Right ventricle myocardium inferior (tissue), 1 donor: Measurements from ENCODE around the gene C10orf90. TPM values are rescaled to one million over a fixed set of nuclear protein-coding genes. Genes with fewer than 3 reads are reported as not detected.

Experiments
- ATAC-seq: fragments of 200-7000 bp; cut with Tn5 transposase; one replicate; pipeline ENCODE4 v1.9.1; 2020; ENCODE audit warnings: mild to moderate bottlenecking, moderate library complexity
- DNase-seq: peaks from one replicate; pipeline ENCODE4 v3.0.0; 2021; ENCODE audit errors: missing footprints
- intact Hi-C: fragments of 100-400 bp; cut with DNase I; formaldehyde crosslinking; loops from one replicate; pipeline ENCODE4 v1.11.0; 2022
- total RNA-seq: library from RNA; stranded (reverse); fragmentation: NEBNext Ultra II Directional; extraction: Animal tissue kit (Norgen Biotek cat#: 25700); gene quantifications from one replicate; pipeline ENCODE4 v1.2.1, GENCODE V29; 2021
- donor health status: DM: no; HTN: yes; CAD: no; lungs with severe emphysema.

Gene C10orf90
- total RNA-seq, 1 donor from 2014 or later: not detected

- DNase-seq (no peak), ATAC-seq (no peak)
- intact Hi-C loops: no loop called here
Observed at GRCh38 chr10:126595160-126595559, 75.3 kb downstream of the C10orf90 start.

DNA sequence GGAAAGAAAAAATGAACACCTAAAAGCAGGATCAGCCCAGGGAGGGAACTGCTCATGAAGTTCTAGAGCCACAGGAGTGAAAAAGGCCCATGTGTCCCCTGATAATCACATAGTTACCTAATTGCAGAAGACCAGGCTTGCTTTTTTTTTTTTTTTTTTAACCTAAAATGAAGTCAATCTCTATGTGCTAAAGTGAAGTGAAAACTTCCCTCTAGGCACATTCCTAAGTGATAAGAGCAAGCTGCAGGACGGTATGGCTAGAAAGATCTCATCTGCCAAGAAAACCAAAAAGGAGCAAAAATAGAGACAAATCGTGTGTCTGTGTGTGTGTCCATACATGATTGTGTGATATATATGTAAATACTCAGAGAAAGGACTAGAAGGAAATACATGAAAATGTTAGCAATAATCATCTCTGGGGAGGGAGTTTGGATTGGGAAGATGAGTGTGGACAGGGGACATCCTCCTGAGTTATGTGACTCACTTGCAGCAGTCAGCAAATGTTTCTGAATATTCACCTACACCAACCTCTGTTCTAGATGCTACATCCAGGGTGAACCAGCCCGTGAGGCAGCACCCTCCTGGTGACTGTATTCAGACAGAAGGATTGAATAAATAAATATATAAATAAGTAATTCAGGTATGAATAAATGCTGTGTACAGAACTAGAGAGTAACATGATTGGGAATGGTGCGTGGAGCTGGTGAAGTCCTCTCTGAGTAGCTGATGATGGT, 76.4 kb downstream of the C10orf90 start:
- ATAC-seq (no peak), DNase-seq (no peak)
- intact Hi-C loops: no loop called here

GRCh38 chr10:126592901-126593300, 77.6 kb downstream of the C10orf90 start:
- intact Hi-C loops: no loop called here
- ATAC-seq (no peak), DNase-seq (no peak)

DNA sequence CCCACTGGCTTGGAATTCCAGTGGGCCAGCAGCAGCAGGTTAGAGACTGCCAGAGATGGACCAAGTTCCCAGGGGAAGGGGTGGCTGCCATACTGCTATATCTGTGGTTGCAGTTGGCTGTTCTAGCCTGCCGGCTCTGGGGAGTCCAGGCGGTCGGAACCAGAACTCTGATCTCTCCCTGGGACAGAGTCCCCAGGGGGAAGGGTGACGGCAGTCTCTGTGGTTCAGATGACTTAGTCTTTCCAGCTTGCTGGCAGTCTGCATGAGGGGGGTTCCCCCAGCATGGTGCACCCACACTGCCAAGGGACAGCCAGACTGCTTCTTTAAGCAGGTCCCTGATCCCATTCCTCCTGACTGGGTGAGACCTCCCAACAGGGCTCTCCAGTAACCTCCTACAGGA, 82.5 kb downstream of the C10orf90 start:
- ATAC-seq (no peak), DNase-seq (no peak)
- intact Hi-C loops: no loop called here

- intact Hi-C loops: no loop called here
- no peak for ATAC-seq
- no peak for DNase-seq
Observed at GRCh38 chr10:126586878-126587277, 83.6 kb downstream of the C10orf90 start.

DNA sequence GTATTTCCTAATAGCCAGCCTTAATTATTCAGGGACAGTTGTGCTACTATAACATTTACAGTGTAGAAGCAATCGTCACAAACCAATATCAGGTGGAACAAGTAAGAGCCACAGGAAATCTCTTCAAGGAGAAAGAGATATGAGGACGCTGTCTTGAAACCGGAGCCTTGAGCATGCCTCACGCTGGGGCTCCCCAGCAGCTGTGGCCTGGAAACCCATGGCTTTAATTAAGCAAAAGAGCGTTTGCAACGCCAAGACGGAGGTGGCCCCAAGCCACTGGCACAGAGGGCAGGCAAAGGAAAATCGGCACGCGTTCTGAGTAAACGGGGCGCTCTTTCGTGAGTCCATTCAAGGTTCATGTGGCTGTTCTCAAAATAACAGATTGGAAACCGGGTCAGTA, 84.4 kb downstream of the C10orf90 start:
- DNase-seq (no peak), ATAC-seq (no peak)
- intact Hi-C loops: no loop called here

- DNase-seq (no peak), ATAC-seq (no peak)
- intact Hi-C loops: no loop called here
Observed at GRCh38 chr10:126585249-126586017, 85.1 kb downstream of the C10orf90 start.

- DNase-seq: no peak
- intact Hi-C loops: no loop called here
- ATAC-seq: no peak
Observed at GRCh38 chr10:126584836-126585235, 85.7 kb downstream of the C10orf90 start.

DNA sequence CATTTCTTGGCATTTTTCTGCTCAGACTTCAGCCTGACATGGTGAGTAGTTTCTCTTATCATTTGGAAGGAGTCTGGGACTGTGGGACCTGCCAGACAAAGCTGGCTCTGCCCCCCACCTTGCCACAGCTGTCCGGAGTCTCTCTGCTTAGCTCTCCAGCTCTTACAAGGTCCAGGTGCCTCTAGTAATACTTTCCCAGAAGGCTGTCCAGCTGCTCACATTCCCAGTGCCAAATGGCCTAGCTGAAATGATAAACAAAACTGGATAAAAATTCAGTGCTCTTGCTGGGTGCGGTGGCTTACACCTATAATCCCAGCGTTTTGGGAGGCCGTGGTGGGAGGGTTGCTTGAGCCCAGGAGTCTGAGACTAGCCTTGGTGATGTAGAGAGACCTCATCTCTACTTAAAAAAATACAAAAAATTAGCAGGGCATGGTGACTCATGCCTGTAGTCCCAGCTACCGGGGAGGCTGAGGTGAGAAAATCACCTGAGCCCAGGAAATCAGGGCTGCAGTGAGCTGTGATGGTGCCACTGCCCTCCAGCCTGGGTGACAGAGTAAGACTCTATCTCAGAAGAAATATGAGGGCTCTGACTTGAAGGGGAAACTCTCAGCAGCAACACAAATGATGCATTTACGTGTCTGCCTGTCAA, 86.8 kb downstream of the C10orf90 start:
- no peak for ATAC-seq
- intact Hi-C loops: no loop called here

DNA sequence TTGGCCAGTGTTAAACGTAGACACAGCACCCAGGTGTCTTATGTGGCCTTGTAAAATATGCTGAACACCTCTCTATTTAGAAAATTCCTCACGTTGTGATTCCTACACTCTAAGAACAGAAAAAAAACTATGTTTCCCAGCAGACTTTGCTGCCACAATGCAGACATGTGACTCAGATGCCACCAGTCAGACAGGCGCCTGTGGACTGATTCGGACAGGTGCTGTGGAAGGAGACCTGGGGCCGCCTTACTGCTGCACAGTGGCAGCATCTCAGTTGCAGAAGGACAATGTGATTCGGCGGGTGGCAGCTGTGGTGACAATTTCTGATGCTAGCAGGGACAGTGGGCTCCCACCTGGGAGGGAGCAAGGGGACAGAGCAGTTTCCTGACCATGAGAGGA, 88.8 kb downstream of the C10orf90 start:
- ATAC-seq (no peak), DNase-seq (no peak)
- intact Hi-C loops: no loop called here

More for the DNA sequence above, 86.8 kb downstream of the C10orf90 start:
- DNase-seq: no peak

GRCh38 chr10:126580873-126581647, 89.4 kb downstream of the C10orf90 start:
- intact Hi-C loops: no loop called here
- no peak for DNase-seq

DNA sequence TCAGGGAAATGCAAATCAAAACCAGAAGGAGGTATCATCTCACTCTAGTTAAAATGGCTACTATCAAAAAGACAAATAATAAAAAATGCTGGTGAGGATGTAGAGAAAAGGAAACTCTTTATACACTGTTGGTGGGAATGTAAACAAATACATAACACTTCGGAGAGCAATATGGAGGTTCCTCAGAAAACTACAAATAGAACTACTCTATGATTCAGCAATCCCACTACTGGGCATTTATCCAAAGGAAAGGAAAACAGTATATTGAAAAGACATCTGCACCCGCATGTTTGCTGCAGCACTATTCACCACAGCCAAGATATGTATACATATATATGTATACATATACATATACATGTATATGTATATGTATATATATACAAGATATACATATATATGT, 94.2 kb downstream of the C10orf90 start:
- no peak for DNase-seq
- intact Hi-C loops: no loop called here
- ATAC-seq: no peak

More at GRCh38 chr10:126580873-126581647, 89.4 kb downstream of the C10orf90 start:
- no peak for ATAC-seq

- intact Hi-C loops: no loop called here
- DNase-seq: no peak
- no peak for ATAC-seq
Observed at GRCh38 chr10:126570621-126571602, 99.6 kb downstream of the C10orf90 start.

GRCh38 chr10:126570245-126570570, 100.3 kb downstream of the C10orf90 start:
- intact Hi-C loops: no loop called here
- ATAC-seq (no peak), DNase-seq (no peak)

GRCh38 chr10:126569513-126570244, 100.8 kb downstream of the C10orf90 start:
- DNase-seq (no peak), ATAC-seq (no peak)
- intact Hi-C loops: no loop called here

GRCh38 chr10:126568809-126569385, 101.6 kb downstream of the C10orf90 start:
- no peak for ATAC-seq
- intact Hi-C loops: no loop called here
- DNase-seq: no peak

DNA sequence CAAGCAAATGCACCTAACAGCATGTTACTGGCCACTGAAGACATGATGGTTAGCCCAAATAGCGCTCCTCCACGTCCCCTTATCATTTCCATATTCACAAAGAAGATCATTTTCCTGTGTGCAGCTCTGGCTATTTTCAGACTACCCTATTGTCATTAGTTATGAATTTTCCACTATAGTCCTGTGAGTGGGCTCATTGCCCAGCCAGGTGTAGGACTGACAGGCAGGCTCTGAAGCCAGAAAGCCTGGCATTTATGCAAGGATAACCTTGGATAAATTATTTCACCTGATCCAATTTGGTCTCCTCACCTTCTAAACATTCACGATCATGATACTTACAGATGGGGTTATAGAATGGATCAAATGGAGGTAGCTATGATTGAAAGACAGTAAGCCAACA, 104.6 kb downstream of the C10orf90 start:
- intact Hi-C loops: no loop called here
- DNase-seq: no peak
- ATAC-seq: no peak
